ENCODE data around the gene CLEC18B.
A peak's percentile ranks its signal among the peaks of the same experiment; 100 is the strongest.

The CLEC18B gene

GRCh38 chr16:74463888-74464287, 42.6 kb upstream of the CLEC18B start:
- Histone ChIP-seq H3K36me3 (ENCODE audit: control insufficient read depth in 4 of 4, insufficient read depth in 4 of 4, low read length in 3 of 4) (peaks cover 21 to 69% (median 46%) of the 10 kb centered on the region in 4 experiments), H3K4me3 (ENCODE audit: control insufficient read depth in 1 of 7, extremely low read depth in 1 of 7, insufficient read depth in 4 of 7, low read depth in 2 of 7, low read length in 6 of 7) (no peak overlapping the region), H3K27me3 (replicated peaks in 2 of 5; ENCODE audit: control insufficient read depth in 4 of 5, insufficient read depth in 5 of 5, low read length in 4 of 5) (no peaks in the 10 kb centered on the region), H3K27ac (ENCODE audit: insufficient read depth in 1 of 2, low read depth in 1 of 2, low read length in 2 of 2, poor library complexity in 1 of 2, severe bottlenecking in 2 of 2) (no peak overlapping the region), H3K4me1 (ENCODE audit: control extremely low read depth in 1 of 4, control insufficient read depth in 4 of 4, insufficient read depth in 4 of 4, low read length in 3 of 4) (no peaks in the 10 kb centered on the region), H3K9me3 (ENCODE audit: control extremely low read depth in 1 of 5, control insufficient read depth in 4 of 5, insufficient read depth in 2 of 5, low read depth in 1 of 5, low read length in 4 of 5) (no peaks in the 10 kb centered on the region)
- ChIA-PET CTCF (interaction anchor here (0.7 kb wide), 1 partner anchor 193 kb away, joined by 3 read pairs; no protein-coding TSS in a partner anchor), POLR2A (no interaction called here)
- peak in 1 of 3 donors; percentile 6 for DNase-seq
- 100% methylated on average over 1 of the region's 2 CpGs for WGBS (ENCODE audit: insufficient coverage)

GRCh38 chr16:74462361-74462760, 41.1 kb upstream of the CLEC18B start:
- Histone ChIP-seq H3K27me3 (replicated peaks in 2 of 5; ENCODE audit: control insufficient read depth in 4 of 5, insufficient read depth in 5 of 5, low read length in 4 of 5) (no peaks in the 10 kb centered on the region), H3K36me3 (ENCODE audit: control insufficient read depth in 4 of 4, insufficient read depth in 4 of 4, low read length in 3 of 4) (peaks cover 18 to 70% (median 44%) of the 10 kb centered on the region in 4 experiments), H3K4me3 (ENCODE audit: control insufficient read depth in 1 of 7, extremely low read depth in 1 of 7, insufficient read depth in 4 of 7, low read depth in 2 of 7, low read length in 6 of 7) (no peak overlapping the region), H3K9me3 (ENCODE audit: control extremely low read depth in 1 of 5, control insufficient read depth in 4 of 5, insufficient read depth in 2 of 5, low read depth in 1 of 5, low read length in 4 of 5) (no peaks in the 10 kb centered on the region), H3K27ac (ENCODE audit: insufficient read depth in 1 of 2, low read depth in 1 of 2, low read length in 2 of 2, poor library complexity in 1 of 2, severe bottlenecking in 2 of 2) (no peak overlapping the region), H3K4me1 (ENCODE audit: control extremely low read depth in 1 of 4, control insufficient read depth in 4 of 4, insufficient read depth in 4 of 4, low read length in 3 of 4) (no peaks in the 10 kb centered on the region)
- WGBS (ENCODE audit: insufficient coverage), result 100% methylated on average over 3 of the region's 4 CpGs
- ChIA-PET CTCF (no interaction called here), POLR2A (no interaction called here)
- DNase-seq, result no peak

- ChIA-PET POLR2A (no interaction called here), CTCF (no interaction called here)
- no peaks in the 10 kb centered on the region for H3K4me1 ChIP-seq (ENCODE audit: control extremely low read depth in 1 of 4, control insufficient read depth in 4 of 4, insufficient read depth in 4 of 4, low read length in 3 of 4)
- H3K27ac ChIP-seq (ENCODE audit: insufficient read depth in 1 of 2, low read depth in 1 of 2, low read length in 2 of 2, poor library complexity in 1 of 2, severe bottlenecking in 2 of 2), result no peak overlapping the region
- peaks cover 16 to 65% (median 44%) of the 10 kb centered on the region in 4 experiments for H3K36me3 ChIP-seq (ENCODE audit: control insufficient read depth in 4 of 4, insufficient read depth in 4 of 4, low read length in 3 of 4)
- H3K27me3 ChIP-seq (replicated peaks in 2 of 5; ENCODE audit: control insufficient read depth in 4 of 5, insufficient read depth in 5 of 5, low read length in 4 of 5), result no peaks in the 10 kb centered on the region
- no peak overlapping the region for H3K4me3 ChIP-seq (ENCODE audit: control insufficient read depth in 1 of 7, extremely low read depth in 1 of 7, insufficient read depth in 4 of 7, low read depth in 2 of 7, low read length in 6 of 7)
- 94% methylated on average over 9 of the region's 9 CpGs for WGBS (ENCODE audit: insufficient coverage)
- no peaks in the 10 kb centered on the region for H3K9me3 ChIP-seq (ENCODE audit: control extremely low read depth in 1 of 5, control insufficient read depth in 4 of 5, insufficient read depth in 2 of 5, low read depth in 1 of 5, low read length in 4 of 5)
- no peak for DNase-seq
Observed at GRCh38 chr16:74461826-74462225, 40.5 kb upstream of the CLEC18B start.

- POLR2A ChIA-PET, result no interaction called here
- Histone ChIP-seq H3K4me1 (ENCODE audit: control extremely low read depth in 1 of 4, control insufficient read depth in 4 of 4, insufficient read depth in 4 of 4, low read length in 3 of 4) (no peaks in the 10 kb centered on the region), H3K36me3 (ENCODE audit: control insufficient read depth in 4 of 4, insufficient read depth in 4 of 4, low read length in 3 of 4) (peaks cover 23 to 67% (median 55%) of the 10 kb centered on the region in 4 experiments), H3K27me3 (replicated peaks in 2 of 5; ENCODE audit: control insufficient read depth in 4 of 5, insufficient read depth in 5 of 5, low read length in 4 of 5) (no peaks in the 10 kb centered on the region), H3K4me3 (ENCODE audit: control insufficient read depth in 1 of 7, extremely low read depth in 1 of 7, insufficient read depth in 4 of 7, low read depth in 2 of 7, low read length in 6 of 7) (no peak overlapping the region), H3K27ac (ENCODE audit: insufficient read depth in 1 of 2, low read depth in 1 of 2, low read length in 2 of 2, poor library complexity in 1 of 2, severe bottlenecking in 2 of 2) (no peak overlapping the region), H3K9me3 (ENCODE audit: control extremely low read depth in 1 of 5, control insufficient read depth in 4 of 5, insufficient read depth in 2 of 5, low read depth in 1 of 5, low read length in 4 of 5) (no peaks in the 10 kb centered on the region)
- DNase-seq, result no peak
- 100% methylated on average over 7 of the region's 7 CpGs for WGBS (ENCODE audit: insufficient coverage)
- CTCF ChIA-PET, result no interaction called here
Observed at GRCh38 chr16:74460542-74460941, 39.3 kb upstream of the CLEC18B start.

GRCh38 chr16:74456290-74456625, 35.0 kb upstream of the CLEC18B start:
- Histone ChIP-seq H3K36me3 (ENCODE audit: control insufficient read depth in 4 of 4, insufficient read depth in 4 of 4, low read length in 3 of 4) (peaks cover 17 to 60% (median 47%) of the 10 kb centered on the region in 4 experiments), H3K9me3 (ENCODE audit: control extremely low read depth in 1 of 5, control insufficient read depth in 4 of 5, insufficient read depth in 2 of 5, low read depth in 1 of 5, low read length in 4 of 5) (no peaks in the 10 kb centered on the region), H3K4me3 (ENCODE audit: control insufficient read depth in 1 of 7, extremely low read depth in 1 of 7, insufficient read depth in 4 of 7, low read depth in 2 of 7, low read length in 6 of 7) (no peak overlapping the region), H3K27ac (ENCODE audit: insufficient read depth in 1 of 2, low read depth in 1 of 2, low read length in 2 of 2, poor library complexity in 1 of 2, severe bottlenecking in 2 of 2) (no peak overlapping the region), H3K27me3 (replicated peaks in 2 of 5; ENCODE audit: control insufficient read depth in 4 of 5, insufficient read depth in 5 of 5, low read length in 4 of 5) (no peaks in the 10 kb centered on the region), H3K4me1 (ENCODE audit: control extremely low read depth in 1 of 4, control insufficient read depth in 4 of 4, insufficient read depth in 4 of 4, low read length in 3 of 4) (no peaks in the 10 kb centered on the region)
- 98% methylated on average over 16 of the region's 16 CpGs for WGBS (ENCODE audit: insufficient coverage)
- no peak for DNase-seq
- POLR2A ChIA-PET, result no interaction called here
- CTCF ChIA-PET, result no interaction called here

GRCh38 chr16:74455619-74456289, 34.5 kb upstream of the CLEC18B start:
- no peak for DNase-seq
- CTCF ChIA-PET, result no interaction called here
- no peak overlapping the region for H3K27ac ChIP-seq (ENCODE audit: insufficient read depth in 1 of 2, low read depth in 1 of 2, low read length in 2 of 2, poor library complexity in 1 of 2, severe bottlenecking in 2 of 2)

GRCh38 chr16:74455213-74455612, 33.9 kb upstream of the CLEC18B start:
- H3K27ac ChIP-seq (ENCODE audit: insufficient read depth in 1 of 2, low read depth in 1 of 2, low read length in 2 of 2, poor library complexity in 1 of 2, severe bottlenecking in 2 of 2), result no peak overlapping the region
- H3K4me1 ChIP-seq (ENCODE audit: control extremely low read depth in 1 of 4, control insufficient read depth in 4 of 4, insufficient read depth in 4 of 4, low read length in 3 of 4), result no peaks in the 10 kb centered on the region
- H3K9me3 ChIP-seq (ENCODE audit: control extremely low read depth in 1 of 5, control insufficient read depth in 4 of 5, insufficient read depth in 2 of 5, low read depth in 1 of 5, low read length in 4 of 5), result no peaks in the 10 kb centered on the region
- no peak for DNase-seq
- POLR2A ChIA-PET, result no interaction called here
- CTCF ChIA-PET, result no interaction called here
- H3K4me3 ChIP-seq (ENCODE audit: control insufficient read depth in 1 of 7, extremely low read depth in 1 of 7, insufficient read depth in 4 of 7, low read depth in 2 of 7, low read length in 6 of 7), result no peak overlapping the region
- WGBS (ENCODE audit: insufficient coverage), result 87% methylated on average over 7 of the region's 7 CpGs
- no peaks in the 10 kb centered on the region for H3K27me3 ChIP-seq (replicated peaks in 2 of 5; ENCODE audit: control insufficient read depth in 4 of 5, insufficient read depth in 5 of 5, low read length in 4 of 5)
- peaks cover 12 to 56% (median 44%) of the 10 kb centered on the region in 4 experiments for H3K36me3 ChIP-seq (ENCODE audit: control insufficient read depth in 4 of 4, insufficient read depth in 4 of 4, low read length in 3 of 4)

More at GRCh38 chr16:74455619-74456289, 34.5 kb upstream of the CLEC18B start:
- Histone ChIP-seq H3K27me3 (replicated peaks in 2 of 5; ENCODE audit: control insufficient read depth in 4 of 5, insufficient read depth in 5 of 5, low read length in 4 of 5) (no peaks in the 10 kb centered on the region), H3K36me3 (ENCODE audit: control insufficient read depth in 4 of 4, insufficient read depth in 4 of 4, low read length in 3 of 4) (peaks cover 15 to 60% (median 48%) of the 10 kb centered on the region in 4 experiments), H3K9me3 (ENCODE audit: control extremely low read depth in 1 of 5, control insufficient read depth in 4 of 5, insufficient read depth in 2 of 5, low read depth in 1 of 5, low read length in 4 of 5) (no peaks in the 10 kb centered on the region), H3K4me3 (ENCODE audit: control insufficient read depth in 1 of 7, extremely low read depth in 1 of 7, insufficient read depth in 4 of 7, low read depth in 2 of 7, low read length in 6 of 7) (no peak overlapping the region), H3K4me1 (ENCODE audit: control extremely low read depth in 1 of 4, control insufficient read depth in 4 of 4, insufficient read depth in 4 of 4, low read length in 3 of 4) (no peaks in the 10 kb centered on the region)
- POLR2A ChIA-PET, result no interaction called here
- whole genome bisulfite sequencing (ENCODE audit: insufficient coverage), result 97% methylated on average over 5 of the region's 10 CpGs
